Muscle of leg (tissue), 11 donors: ENCODE measurements around the gene PXYLP1. TPM values are rescaled to one million over a fixed set of nuclear protein-coding genes. Genes with fewer than 3 reads are reported as not detected.

Source experiments
- DNase-seq: peaks from one replicate; pipeline ENCODE4 v3.0.0; 2013
- H3K27ac ChIP-seq: one replicate; pipeline ENCODE4 v1.5.1; 2013; ENCODE audit warnings: mild to moderate bottlenecking, low read length, control low read depth
- H3K27me3 ChIP-seq: one replicate; pipeline ENCODE4 v1.6.1; 2013; ENCODE audit warnings: low read length; ENCODE audit not compliant: control insufficient read depth, insufficient read depth
- H3K36me3 ChIP-seq: one replicate; pipeline ENCODE4 v1.6.1; 2013; ENCODE audit warnings: low read length; ENCODE audit not compliant: control insufficient read depth, insufficient read depth
- H3K4me1 ChIP-seq: one replicate; pipeline ENCODE4 v1.6.1; 2013; ENCODE audit warnings: low read length; ENCODE audit not compliant: control insufficient read depth, insufficient read depth
- H3K4me3 ChIP-seq: one replicate; pipeline ENCODE4 v1.5.1; 2013; ENCODE audit warnings: low read length, control low read depth
- H3K9me3 ChIP-seq: replicated peaks from 2 replicates; pipeline ENCODE4 v1.6.1; 2013; ENCODE audit warnings: low read depth, low read length; ENCODE audit not compliant: control insufficient read depth
- WGBS: methylation state at CpG from one replicate; pipeline ENCODE4 v1.1.5; 2013; ENCODE audit warnings: missing lambda C conversion rate; ENCODE audit not compliant: insufficient coverage; 5-methylcytosine and 5-hydroxymethylcytosine counted together
- polyA plus RNA-seq, 8 donors: library from polyadenylated mRNA; unstranded; fragments of 120-200 nt; gene quantifications; one replicate each; pipeline versions ENCODE4 v1.2.1 to v1.2.3, GENCODE V29; 2013; ENCODE audit warnings: inconsistent platforms in 1 of 8, low replicate concordance in 1 of 8; ENCODE audit not compliant: insufficient read length in 8 of 8, insufficient read depth in 1 of 8
- total RNA-seq: library from RNA; stranded (reverse); fragments of 120-200 nt; gene quantifications from one replicate; pipeline ENCODE4 v1.2.4, GENCODE V29; 2013

Gene PXYLP1
- total and polyA plus RNA-seq, 9 donors, result 12.8 to 21.8 (median 18.3) TPM

DNA sequence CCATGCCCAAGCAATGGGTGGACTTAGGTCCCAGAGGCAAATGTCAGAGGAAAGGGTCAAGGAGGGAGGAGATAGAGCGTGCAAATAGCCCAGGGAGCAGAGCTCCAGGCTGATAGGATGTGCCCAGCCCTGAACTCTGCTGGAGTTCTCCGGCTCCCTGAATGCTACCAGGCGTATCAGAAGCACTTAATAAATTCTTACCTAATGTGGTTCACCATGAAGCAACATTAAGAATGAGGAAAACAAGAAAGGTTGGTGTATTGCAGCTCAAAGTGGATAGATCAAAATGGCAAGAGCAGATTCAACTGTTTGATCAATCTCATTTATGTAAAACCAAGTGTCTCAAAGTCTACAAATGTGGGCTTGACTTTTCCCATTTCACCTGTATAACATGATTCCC lies 38.3 kb downstream of the PXYLP1 start:
- Histone ChIP-seq H3K9me3 (no peaks in the 10 kb centered on the region), H3K27me3 (no peaks in the 10 kb centered on the region), H3K4me1 (no peaks in the 10 kb centered on the region), H3K36me3 (peaks cover 8% of the 10 kb centered on the region), H3K4me3 (no peak overlapping the region), H3K27ac (no peak overlapping the region)
- DNase-seq, result no peak
- WGBS, result 94% methylated on average over 2 of the region's 3 CpGs

GRCh38 chr3:141271279-141272030 lies 39.8 kb downstream of the PXYLP1 start:
- Histone ChIP-seq H3K4me3 (no peak overlapping the region), H3K27me3 (no peaks in the 10 kb centered on the region), H3K9me3 (no peaks in the 10 kb centered on the region), H3K4me1 (no peaks in the 10 kb centered on the region), H3K27ac (no peak overlapping the region), H3K36me3 (peaks cover 7% of the 10 kb centered on the region)
- DNase-seq, result no peak
- 79% methylated on average over 3 of the region's 4 CpGs for WGBS

DNA sequence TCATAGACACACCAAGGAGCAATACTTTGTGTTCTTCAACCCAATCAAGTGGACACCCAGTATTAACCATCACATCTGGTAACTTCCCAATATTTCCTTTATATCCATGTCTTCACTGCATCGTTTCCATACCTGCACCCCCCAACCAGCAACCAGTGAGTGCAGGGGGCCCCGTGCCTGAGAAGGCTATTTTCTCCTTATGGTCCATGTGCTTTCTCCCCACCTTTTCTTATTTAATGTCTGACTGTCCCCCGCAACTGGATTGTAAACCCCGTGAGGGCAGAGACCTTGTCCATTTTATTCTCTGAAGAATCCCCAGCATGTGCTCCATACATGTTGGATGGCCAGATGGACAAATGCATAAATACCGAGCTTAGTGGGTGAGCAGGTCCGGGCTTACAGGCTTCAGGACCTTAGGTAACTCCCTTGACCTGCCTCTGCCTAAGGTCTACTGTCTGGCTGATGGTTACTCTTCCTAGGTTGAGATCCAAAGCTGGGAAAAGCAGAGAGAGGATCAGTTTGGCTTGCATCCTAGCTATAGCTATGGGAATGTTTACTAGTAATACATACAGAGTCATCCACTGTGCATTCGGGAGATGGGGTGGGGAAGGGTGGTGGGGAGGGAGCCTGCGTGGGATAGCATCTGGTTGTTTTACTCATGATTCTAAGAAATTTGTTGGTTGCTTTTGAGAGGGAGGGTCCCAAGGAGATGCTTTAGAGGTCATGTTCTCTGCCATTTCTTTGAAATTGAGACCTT lies 41.5 kb downstream of the PXYLP1 start:
- 76% methylated on average over 8 of the region's 8 CpGs for WGBS
- Histone ChIP-seq H3K27ac (no peak overlapping the region), H3K4me3 (no peak overlapping the region), H3K4me1 (no peaks in the 10 kb centered on the region), H3K27me3 (no peaks in the 10 kb centered on the region), H3K9me3 (no peaks in the 10 kb centered on the region), H3K36me3 (peaks cover 9% of the 10 kb centered on the region)
- DNase-seq, result peak; percentile 27

GRCh38 chr3:141273700-141274410 lies 42.2 kb downstream of the PXYLP1 start:
- no peak overlapping the region for H3K4me3 ChIP-seq
- H3K27me3 ChIP-seq, result no peaks in the 10 kb centered on the region
- 88% methylated on average over 12 of the region's 15 CpGs for WGBS
- H3K9me3 ChIP-seq, result no peaks in the 10 kb centered on the region
- DNase-seq, result no peak
- H3K4me1 ChIP-seq, result peaks cover 3% of the 10 kb centered on the region
- no peak overlapping the region for H3K27ac ChIP-seq
- H3K36me3 ChIP-seq, result peaks cover 9% of the 10 kb centered on the region

- Histone ChIP-seq H3K36me3 (peaks cover 9% of the 10 kb centered on the region), H3K27me3 (no peaks in the 10 kb centered on the region), H3K4me3 (no peak overlapping the region), H3K27ac (no peak overlapping the region), H3K4me1 (peaks cover 9% of the 10 kb centered on the region), H3K9me3 (no peaks in the 10 kb centered on the region)
- 91% methylated on average over 7 of the region's 10 CpGs for WGBS
- no peak for DNase-seq
Measured at GRCh38 chr3:141274411-141275031, 42.9 kb downstream of the PXYLP1 start.

GRCh38 chr3:141275032-141275422 lies 43.4 kb downstream of the PXYLP1 start:
- no peak overlapping the region for H3K27ac ChIP-seq
- H3K4me1 ChIP-seq, result peaks cover 11% of the 10 kb centered on the region
- DNase-seq, result no peak
- H3K4me3 ChIP-seq, result no peak overlapping the region
- 100% methylated on average over 1 of the region's 1 CpG for WGBS
- H3K36me3 ChIP-seq, result peaks cover 8% of the 10 kb centered on the region
- no peaks in the 10 kb centered on the region for H3K9me3 ChIP-seq
- H3K27me3 ChIP-seq, result no peaks in the 10 kb centered on the region

GRCh38 chr3:141275511-141275910 lies 43.9 kb downstream of the PXYLP1 start:
- Histone ChIP-seq H3K36me3 (peaks cover 13% of the 10 kb centered on the region), H3K27me3 (no peaks in the 10 kb centered on the region), H3K27ac (no peak overlapping the region), H3K4me1 (peaks cover 14% of the 10 kb centered on the region), H3K4me3 (no peak overlapping the region), H3K9me3 (no peaks in the 10 kb centered on the region)
- DNase-seq, result no peak
- WGBS, result no CpG with 5 or more reads among the region's 2 CpGs

DNA sequence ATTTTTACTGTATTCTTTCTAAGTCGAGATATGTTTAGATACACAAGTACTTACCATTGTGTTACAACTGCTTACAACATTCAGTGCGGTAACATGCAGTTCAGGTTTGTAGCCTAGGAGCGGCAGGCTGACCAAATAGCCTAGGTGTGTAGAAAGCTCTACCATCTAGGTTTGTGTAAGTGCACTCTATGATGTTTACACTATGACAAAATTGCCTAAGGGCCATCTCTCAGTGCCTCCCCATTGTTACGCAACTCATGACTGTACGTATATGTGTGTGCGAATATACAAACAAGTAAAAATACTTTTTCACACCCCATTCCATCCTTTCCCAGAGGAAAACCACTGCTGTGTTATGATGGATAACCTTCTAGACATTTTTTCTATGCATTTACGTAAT lies 44.3 kb downstream of the PXYLP1 start:
- H3K4me1 ChIP-seq, result peaks cover 15% of the 10 kb centered on the region
- H3K27me3 ChIP-seq, result no peaks in the 10 kb centered on the region
- H3K27ac ChIP-seq, result no peak overlapping the region
- DNase-seq, result no peak
- peaks cover 16% of the 10 kb centered on the region for H3K36me3 ChIP-seq
- no peaks in the 10 kb centered on the region for H3K9me3 ChIP-seq
- no peak overlapping the region for H3K4me3 ChIP-seq
- no CpG with 5 or more reads among the region's 7 CpGs for WGBS

DNA sequence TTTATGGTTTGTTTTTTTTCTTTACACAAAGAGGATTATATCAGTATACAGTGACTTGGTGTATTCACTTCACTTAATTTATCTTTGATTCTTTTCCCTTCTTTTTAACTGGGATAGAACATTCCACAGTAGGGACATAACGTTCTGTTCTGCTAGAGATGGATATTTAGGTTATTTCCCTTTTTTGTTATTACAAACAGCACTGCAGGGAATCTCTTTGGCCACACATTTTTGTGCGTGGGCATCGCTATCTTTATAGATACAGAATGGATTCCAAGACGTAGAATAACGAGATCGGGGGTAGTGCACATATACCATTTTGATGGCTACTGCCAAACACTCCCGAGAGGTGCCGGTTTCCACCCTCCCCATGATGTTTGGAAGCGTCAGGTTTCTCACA lies 44.8 kb downstream of the PXYLP1 start:
- Histone ChIP-seq H3K9me3 (no peaks in the 10 kb centered on the region), H3K4me1 (peaks cover 15% of the 10 kb centered on the region), H3K36me3 (peaks cover 20% of the 10 kb centered on the region), H3K27ac (no peak overlapping the region), H3K4me3 (no peak overlapping the region), H3K27me3 (no peaks in the 10 kb centered on the region)
- no peak for DNase-seq
- no CpG with 5 or more reads among the region's 9 CpGs for WGBS

DNA sequence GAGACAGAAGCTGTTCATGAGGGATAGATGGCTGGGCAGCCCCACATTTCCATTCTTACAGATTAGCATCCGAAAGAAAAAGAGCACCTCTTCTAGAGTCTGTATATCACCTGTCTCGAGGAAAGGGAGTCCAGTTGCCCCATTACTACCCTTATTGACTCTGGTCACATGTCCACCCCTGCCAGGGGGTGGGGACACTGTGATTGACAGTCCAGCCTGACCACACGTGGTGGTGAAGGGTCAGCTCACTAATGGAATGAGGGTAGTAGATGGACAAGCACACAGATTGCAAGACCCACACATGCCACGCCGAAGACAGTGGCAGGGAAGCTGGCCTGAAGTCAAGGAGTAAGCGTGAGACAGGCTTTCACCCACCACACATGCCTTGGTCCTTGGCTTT lies 45.8 kb downstream of the PXYLP1 start:
- H3K27me3 ChIP-seq, result no peaks in the 10 kb centered on the region
- peaks cover 15% of the 10 kb centered on the region for H3K4me1 ChIP-seq
- WGBS, result 69% methylated on average over 3 of the region's 6 CpGs
- no peak overlapping the region for H3K27ac ChIP-seq
- no peaks in the 10 kb centered on the region for H3K9me3 ChIP-seq
- H3K36me3 ChIP-seq, result peaks cover 27% of the 10 kb centered on the region
- DNase-seq, result no peak
- no peak overlapping the region for H3K4me3 ChIP-seq
